HG03354 (cell line): Measurements from ENCODE around the gene CCDC172.
"Not testable (repeated sequence)": the region's sequence is repeated elsewhere in the genome, so short reads cannot be mapped to it uniquely, and the experiment has no call there.

Source experiments
- ATAC-seq: cut with Tn5 transposase; IDR thresholded peaks from one replicate; pipeline ENCODE4 v1.9.1; 2021; ENCODE audit warnings: mild to moderate bottlenecking; ENCODE audit not compliant: unreplicated experiment, poor library complexity, severe bottlenecking

CCDC172 gene

DNA sequence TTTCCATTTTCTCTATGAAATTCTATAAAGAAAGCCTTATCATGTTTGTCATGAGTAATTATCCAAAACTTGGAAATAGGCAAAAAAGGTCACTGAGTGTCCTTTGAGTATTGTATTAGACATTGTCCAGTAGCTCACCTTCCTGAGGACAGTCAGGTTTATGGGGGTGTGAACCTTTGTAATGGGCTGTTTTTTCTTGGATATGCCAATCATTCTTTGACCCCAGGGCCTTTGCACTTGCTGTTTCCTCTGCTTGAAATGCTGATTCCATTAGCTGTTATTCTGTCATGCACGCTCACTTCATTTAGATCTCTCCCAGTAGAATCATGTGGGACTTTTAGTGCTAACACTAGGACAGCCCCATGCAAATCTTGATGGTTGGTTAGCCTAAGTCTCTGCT is 4.9 kb downstream of the CCDC172 start:
- no peak for ATAC-seq

DNA sequence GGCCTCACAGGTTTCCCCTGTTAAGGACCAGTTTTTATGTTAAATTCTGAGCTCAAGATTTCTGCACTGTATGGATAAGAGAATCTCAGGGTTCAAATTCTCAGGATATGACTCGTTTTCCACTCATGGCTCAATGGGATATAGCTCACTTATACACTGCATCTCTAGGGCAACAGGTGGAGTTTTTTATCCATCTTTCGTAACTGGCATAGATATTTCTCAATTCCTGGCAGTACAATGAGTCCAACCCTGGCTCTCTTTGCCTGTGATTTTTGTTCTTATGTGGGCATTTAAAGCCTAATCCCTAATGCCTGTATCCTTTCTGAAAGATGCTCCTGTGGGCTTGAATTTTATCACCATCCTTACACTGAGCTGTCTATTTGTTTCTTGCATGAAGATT is 7.6 kb downstream of the CCDC172 start:
- ATAC-seq = no peak

DNA sequence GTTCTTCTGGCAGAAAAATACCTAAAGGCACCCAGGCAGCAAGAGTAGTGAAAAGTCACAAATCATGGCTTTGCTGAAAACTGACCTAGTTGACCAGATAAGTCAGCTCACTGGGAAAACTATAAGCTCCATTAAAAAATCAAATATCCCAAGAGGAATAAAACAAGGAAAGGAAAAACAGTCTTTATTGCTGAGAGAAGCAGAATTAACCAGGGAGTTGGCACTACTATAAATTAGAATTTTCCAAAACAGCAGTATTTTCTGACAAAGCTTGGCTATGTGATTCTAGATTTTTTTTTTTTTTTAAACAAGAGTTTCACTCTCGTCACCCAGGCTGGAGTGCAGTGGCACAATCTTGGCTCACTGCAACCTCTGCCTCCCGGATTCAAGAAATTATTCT is 12.6 kb downstream of the CCDC172 start:
- ATAC-seq = no peak

DNA sequence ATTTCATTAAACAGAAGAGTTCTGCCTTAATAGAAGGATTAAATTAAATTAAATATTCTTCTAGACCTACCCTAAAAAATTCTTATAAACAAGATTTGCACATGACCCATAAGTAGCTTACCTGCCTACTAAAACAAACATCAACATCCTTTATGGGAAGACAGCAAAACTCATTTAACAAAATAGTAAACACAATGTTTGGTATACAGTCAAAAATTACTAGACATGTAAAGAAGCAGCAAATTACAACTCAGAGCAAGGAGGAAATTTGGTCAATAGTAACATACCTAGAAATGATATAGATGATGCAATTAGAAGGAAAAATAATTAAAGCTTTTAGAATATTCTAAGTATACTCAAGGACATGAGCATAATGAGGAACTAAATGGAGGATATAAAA is 27.9 kb downstream of the CCDC172 start:
- ATAC-seq = no peak

DNA sequence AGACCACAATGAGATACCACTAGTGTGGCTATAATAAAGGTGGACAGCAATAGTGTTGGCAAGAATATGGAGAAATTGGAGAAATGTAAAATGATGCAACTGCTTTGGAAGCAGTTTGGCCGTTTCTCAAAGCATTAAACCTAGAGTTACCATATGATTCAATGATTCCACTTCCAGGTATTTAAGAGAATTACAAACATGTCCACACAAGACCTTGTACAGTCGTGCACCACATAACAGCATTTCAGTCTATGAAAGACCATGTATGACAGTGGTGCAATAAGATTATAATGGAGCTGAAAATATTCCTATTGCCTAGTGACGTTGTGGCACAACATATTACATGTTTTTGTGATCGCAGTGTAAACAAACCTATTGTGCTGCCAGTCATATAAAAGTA is 29.6 kb downstream of the CCDC172 start:
- no peak for ATAC-seq

DNA sequence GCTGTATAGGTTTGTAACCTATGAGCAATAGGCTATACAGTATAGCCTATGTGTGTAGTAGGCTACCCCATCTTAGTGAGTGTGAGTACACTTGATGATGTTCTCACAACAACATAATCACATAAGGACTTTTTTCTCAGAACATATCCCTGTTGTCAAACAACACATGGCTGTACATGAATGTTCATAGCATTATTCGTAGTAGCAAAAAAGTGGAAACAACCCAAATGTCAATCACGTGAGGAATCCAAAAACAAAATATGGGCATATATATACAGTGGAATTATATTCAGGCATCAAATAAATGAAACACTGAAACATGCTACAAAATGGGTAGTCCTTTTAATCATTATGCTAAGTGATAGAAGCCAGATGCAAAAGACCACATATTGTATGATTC is 31.1 kb downstream of the CCDC172 start:
- ATAC-seq = no peak

DNA sequence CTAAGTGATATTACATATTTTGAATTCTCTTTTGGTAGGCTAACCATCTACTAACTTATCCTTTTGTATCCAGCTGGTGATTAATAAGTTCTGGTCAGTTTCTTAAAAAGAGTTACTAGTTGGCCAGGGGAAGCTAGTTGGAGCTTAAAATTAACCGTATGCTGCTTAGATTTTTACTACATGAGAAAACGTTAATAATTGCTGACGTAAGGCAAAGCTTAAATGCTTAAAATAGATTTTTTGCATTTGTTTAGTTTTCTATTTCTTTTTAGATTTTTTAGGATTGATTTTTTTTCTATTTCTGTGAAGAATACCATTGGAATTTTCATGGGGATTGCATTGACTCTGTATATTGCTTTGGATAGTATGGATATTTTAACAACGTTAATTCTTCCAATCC is 32.6 kb downstream of the CCDC172 start:
- no peak for ATAC-seq

DNA sequence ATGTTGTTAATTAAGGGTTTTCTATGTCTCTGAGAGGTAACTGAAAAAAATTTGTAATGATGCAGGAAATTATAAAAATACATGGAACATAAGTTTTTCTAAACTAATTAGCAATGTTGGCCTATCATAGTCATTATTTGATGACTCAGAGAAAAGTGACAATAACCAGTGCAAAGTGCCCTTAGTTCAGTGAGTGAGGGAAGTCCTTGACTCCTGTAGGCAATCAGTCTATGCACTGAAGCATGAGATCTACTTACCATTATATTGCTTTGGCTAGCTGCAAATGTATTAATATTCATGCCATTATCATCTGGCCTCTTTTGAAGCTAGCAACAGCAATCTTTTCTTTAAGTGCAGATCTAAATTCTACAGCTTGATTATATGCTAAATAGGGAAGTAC is 40.6 kb downstream of the CCDC172 start:
- no peak for ATAC-seq

DNA sequence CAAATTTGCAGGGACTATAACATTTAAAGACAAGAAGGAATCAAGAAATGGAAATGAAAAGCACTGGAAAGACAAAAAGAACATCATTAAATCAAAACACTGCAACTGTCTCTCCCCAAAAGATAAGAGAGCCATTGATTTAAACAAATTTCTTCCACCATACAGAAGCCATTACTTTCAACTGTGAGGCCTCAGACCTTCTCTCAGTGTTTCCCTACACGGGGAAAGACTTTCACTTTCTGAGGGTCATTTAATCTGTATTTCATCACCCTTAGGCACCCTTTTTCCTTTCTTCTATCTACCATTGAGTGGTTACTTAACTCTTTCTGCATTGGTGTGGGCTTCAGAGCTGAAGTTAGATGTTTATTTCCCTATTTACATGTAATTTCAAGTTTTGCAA is 47.5 kb downstream of the CCDC172 start:
- no peak for ATAC-seq

DNA sequence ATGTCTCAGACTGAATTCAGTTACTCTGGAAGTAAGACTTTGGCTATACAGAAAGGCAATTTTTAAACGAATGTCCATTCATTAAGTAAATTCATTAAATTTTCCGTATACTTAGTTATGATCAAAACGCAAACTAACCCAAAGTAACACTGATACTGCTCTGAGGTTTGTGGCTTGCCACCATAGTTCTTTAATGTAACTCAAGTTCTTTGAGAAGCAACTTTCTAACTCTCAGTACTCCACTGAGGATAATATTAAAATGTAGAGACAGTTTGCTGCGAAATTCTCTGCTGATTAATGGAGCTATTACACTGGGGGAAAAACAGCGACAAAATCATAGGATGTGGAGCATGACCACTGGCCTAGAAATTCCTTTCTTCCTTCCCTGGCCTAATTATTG is 58.0 kb downstream of the CCDC172 start:
- no peak for ATAC-seq

DNA sequence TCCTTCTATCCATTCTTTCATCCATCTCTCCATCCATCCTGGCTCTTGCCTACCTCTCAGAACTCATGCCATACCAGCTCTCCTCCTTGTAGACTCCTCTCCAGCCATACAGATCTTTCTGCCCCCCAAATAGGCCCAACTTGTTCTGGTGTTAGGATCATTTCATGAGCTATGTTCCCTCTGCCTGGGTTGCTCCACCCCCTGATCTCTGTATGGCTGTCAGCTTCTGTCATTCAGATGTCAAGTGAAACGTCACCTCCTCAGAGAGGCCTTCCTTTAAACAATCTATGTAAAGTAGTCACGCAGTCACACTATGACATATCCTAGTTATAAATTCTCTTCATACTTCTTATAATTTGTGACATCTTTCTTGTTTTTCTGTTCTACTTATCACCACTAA is 61.1 kb downstream of the CCDC172 start:
- ATAC-seq = no peak

DNA sequence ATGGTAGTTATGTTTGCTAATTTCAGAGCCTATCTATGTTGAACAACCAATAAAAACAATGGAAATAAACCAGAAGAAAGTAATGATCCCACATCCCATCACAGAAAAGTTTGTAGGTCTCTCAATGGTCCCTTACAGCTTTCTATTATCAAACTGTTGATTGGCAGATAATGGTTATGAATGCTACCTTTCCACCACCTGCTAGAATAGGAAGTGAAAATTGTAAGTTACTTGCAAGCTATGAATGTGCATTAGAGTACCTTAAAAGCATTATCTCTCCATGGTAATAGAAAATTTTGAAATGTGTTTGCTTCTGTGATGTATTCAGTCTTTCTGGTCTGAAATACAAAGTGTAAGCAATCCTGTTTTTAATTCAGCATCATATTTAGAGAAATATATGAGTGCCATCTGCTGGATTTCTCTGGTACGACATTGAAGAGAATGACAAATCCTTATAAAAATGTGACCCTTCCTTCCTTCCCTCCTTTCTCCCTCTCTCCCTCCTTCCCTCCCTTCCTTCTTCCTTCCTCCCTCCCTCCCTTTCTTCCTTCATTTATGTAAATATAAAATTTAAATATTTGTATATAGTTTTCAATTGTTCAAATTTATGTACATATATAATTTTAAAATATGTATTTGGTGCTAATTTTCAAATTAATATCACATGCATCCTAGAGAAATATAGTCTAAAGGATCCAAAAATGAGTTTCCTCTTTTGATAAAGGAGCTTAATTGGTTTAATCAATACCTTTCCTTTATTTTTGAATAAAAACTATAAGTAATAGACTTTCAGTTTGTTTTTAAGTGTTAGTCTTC is 62.0 kb downstream of the CCDC172 start:
- ATAC-seq = peak; percentile 55

DNA sequence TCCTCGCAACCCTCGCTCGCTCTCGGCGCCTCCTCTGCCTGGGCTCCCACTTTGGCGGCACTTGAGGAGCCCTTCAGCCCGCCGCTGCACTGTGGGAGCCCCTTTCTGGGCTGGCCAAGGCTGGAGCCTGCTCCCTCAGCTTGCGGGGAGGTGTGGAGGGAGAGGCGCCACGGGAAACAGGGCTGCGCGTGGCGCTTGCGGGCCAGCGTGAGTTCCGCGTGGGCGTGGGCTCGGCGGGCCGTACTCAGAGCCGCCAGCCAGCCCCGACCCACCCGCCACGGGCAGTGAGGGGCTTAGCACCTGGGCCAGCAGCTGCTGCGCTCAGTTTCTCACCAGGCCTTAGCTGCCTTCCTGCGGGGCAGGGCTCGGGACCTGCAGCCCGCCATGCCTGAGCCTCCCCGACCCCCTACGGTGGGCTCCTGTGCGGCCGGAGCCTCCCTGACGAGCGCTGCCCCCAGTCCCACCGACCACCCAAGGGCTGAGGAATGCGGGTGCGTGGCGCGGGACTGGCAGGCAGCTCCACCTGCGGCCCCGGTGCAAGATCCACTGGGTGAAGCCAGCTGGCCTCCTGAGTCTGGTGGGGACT is 69.1 kb downstream of the CCDC172 start:
- not testable (repeated sequence) for ATAC-seq

DNA sequence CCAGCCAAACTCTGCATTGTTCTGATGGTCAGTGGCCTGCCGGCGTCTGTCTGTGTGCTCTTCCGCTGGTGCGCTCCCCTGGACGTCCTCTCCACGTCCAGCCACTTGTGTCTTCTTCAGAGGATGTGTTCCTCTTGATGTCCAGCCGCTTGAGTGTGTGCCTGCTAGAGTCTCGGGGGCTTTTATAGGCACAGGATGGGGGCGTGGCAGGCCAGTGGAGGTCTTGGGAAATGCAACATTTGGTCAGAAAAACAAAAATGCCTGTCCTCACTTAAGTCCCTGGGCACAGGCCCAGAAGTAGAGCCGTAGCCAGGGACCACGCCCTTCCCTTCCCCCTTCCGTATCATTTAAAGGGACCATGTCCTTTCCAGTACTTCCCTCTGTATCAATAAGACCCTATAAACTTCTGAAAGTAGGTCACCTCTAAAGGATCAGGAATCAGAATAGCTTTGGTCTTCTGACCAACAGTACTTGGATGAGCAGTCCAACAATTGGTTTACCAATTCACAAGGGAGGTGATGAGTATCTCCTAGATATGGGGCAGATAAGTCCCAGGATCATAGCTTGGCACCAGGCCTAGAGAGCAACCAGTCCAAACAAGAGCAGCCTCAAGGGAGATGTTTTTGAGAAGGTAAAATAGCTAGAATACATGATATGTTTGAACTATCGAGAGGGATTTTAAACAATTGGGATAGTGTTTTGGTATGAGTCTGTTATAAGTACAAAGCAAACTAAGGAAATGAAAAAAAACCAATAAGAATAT is 71.2 kb downstream of the CCDC172 start:
- no peak for ATAC-seq

DNA sequence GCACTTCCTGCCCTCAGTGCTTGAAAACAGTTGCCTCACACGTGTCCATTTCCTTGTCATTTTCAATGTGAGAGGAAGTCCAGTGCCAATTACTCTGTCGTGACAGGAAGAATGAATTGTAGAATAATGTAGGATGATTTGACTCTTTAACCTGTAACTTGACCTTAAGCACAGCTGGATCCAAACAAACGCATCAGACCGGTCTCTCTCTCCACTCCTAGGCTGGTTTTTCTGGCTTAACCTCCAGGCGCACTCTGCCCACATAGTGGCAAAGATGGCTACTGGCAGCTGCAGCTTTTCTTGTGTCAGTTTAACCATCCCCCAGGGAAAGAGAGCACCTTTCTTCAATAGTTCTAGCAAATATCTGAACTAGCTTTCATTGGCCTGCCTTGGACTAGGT is 74.0 kb downstream of the CCDC172 start:
- ATAC-seq = no peak

DNA sequence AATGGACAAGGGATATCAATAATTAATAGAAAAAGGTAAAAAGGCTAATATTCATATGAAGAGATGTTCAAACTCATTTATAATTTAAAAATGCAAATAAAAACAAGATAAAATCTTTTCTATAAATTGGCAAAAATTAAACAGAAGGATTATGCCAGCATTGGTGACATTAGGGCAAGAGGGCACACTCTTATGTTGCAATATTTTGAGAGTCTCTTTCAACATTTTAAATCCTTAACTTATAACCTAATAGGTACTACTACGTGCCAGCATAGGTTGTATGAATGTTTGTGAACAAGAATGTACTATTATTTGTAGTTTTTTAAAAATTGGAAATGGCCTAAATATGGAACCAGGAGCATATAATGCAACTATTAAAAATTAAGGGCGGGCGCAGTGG is 78.6 kb downstream of the CCDC172 start:
- ATAC-seq = no peak

DNA sequence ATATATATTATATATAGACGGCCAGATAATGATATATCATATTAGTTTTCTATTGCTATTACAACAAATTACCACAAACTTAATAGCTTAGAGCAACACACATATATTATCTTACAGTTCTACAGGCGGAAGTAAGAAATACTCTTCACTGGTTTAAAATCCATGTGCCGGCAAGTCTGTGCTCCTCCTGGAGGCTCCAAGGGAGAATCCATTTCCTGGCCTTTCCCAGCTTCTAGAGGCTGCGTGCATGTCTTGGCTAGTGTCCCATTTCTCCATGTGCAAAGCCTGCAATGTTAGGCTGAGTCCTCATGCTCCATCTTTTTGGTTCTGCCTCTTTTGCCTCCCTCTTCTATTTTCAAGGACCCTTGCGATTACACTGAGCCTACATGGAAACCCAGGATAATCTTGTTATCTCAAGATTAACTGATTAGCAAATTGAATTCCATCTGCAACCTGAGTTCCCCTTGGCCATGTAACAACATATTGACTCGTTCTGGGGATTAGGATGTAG is 79.5 kb downstream of the CCDC172 start:
- ATAC-seq = no peak

DNA sequence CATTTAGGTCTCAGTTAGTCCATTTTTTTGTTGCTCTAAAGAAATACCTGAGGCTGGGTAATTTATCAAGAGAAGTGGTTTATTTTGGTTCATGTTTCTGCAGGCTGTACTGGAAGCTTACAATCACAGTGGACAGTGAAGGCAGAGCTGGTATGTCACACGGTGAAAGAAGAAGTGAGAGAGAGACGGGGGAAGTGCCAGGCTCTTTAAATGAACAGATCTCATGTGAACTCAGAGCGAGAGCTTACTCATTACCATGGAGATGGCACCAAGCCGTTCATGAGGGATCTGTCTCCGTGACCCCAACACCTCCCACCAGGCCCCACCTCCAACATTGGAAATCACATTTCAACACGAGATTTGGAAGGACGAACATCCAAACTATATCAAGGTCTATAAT is 84.5 kb downstream of the CCDC172 start:
- ATAC-seq = no peak

DNA sequence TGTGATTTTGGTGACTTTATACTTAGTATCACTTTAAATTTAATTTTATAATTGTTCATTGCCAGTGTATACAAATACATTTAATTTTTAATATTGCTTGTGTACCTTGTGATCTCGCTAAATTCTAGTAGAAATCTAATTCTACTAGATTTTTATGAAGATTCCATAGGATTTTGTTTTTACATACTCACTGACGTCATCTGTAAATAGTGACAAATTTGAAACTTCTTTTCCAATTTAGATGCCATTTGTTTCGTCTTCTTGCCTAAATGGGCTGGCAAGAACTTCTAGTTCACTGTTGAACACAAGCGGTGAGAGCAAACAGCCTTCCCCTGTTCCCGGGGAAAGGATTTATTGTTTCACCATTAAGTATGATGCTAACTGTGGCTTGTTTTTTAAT is 86.1 kb downstream of the CCDC172 start:
- ATAC-seq = no peak

DNA sequence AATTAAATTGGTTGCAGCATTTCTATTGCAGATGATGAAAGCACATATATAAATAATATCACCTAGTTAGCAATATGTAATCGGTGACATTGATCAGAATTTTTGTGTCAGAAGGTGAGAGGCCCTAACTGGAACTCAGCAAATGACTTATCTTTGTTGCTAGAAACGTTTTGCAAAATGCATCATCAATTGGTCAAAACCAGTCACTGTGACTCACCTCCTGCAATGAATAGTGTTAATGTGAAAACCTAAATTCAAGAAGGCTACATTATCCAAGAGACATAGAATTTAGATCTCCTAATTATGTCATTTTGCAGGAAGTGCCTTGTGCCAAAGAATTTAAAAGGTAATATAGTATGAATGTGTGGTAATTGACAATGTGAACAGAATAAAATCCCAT is 93.6 kb downstream of the CCDC172 start:
- ATAC-seq = no peak

DNA sequence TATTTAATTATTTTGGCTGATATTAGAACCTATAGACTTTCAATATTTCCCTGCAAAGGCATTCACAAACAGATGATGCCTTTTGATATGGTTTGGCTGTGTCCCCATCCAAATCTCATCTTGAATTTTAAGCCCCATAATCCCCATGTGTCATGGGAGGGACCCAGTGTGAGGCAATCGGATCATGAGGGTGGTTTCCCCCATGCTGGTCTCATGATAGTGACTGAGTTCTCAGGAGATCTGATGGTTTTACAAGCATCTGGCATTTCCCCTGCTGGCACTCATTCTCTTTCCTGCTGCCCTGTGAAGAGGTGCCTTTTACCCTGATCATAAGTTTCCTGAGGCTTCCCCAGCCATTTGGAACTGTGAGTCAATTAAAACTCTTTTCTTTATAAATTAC is 94.1 kb downstream of the CCDC172 start:
- no peak for ATAC-seq
